ENCODE data around the gene PPP1R10. TPM values are rescaled to one million over a fixed set of nuclear protein-coding genes. Genes with fewer than 3 reads are reported as not detected.
A peak's percentile ranks its signal among the peaks of the same experiment; 100 is the strongest.
"Not testable (repeated sequence)": the region's sequence is repeated elsewhere in the genome, so short reads cannot be mapped to it uniquely, and the experiment has no call there.

PPP1R10 gene
- total and polyA plus RNA-seq, 2 of the 13 experiments (the other 11 are each of a cell fraction or from before 2014, with no cell fraction given), result 26.3 to 38.4 TPM

DNA sequence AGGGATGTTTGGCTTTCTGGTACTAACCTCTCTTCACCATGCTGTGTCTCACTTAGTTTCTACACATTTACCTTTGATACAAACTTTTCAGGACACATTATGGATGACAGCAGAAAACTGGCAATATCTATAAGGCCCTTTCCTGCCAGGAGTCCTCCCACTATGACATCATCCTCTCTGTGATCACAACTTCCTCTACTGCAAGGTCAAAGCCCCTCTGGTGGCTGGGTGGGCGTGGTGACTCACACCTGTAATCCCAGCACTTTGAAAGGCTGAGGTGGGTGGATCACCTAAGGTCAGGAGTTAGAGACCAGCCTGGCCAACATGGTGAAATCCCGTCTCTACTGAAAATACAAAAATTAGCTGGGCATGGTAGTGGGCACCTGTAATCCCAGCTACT, 49.3 kb upstream of the PPP1R10 start:
- CTCF ChIA-PET (ENCODE audit: low intra/inter-chr PET ratio, low total read pairs); H3K79me2 ChIP-seq (ENCODE audit: insufficient read depth, low read length); in situ Hi-C loops (cut with HindIII; ENCODE audit: extremely low pct_ligation_motif_present, low pct_unique_long_range_greater_than_20kb); intact Hi-C loops (cut with micrococcal nuclease; ENCODE audit: unreplicated experiment); H3K27ac ChIP-seq (ENCODE audit: extremely low read length, insufficient read depth, low read length); H3K9me3 ChIP-seq (ENCODE audit: low read length); H3K4me3 ChIP-seq (replicated peaks in 1 of 3; ENCODE audit: insufficient read depth in 1 of 3, low read depth in 2 of 3, low read length in 3 of 3); H3K4me2 ChIP-seq (ENCODE audit: low read depth, low read length); ATAC-seq; H3K27me3 ChIP-seq (ENCODE audit: control insufficient read depth in 1 of 2, insufficient read depth in 2 of 2, low read length in 2 of 2); H4K20me1 ChIP-seq (ENCODE audit: insufficient read depth, low read length); H3K9ac ChIP-seq (ENCODE audit: insufficient read depth, low read depth, low read length); POLR2A ChIA-PET; H2AFZ ChIP-seq (ENCODE audit: low read length); BruUV-seq (replicated peaks); FAIRE-seq: not testable (repeated sequence)
- WGBS (ENCODE audit: low lambda C conversion rate), result 81% methylated on average over 2 of the region's 2 CpGs
- peak; percentile 73 for DNase-seq (ENCODE audit: low spot score)
- Histone ChIP-seq H3K4me1 (ENCODE audit: insufficient read depth, low read length) (peaks cover 16% of the 10 kb centered on the region), H3K36me3 (replicated peaks in 1 of 2; ENCODE audit: control insufficient read depth in 1 of 2, insufficient read depth in 2 of 2, low read length in 2 of 2) (peaks cover 34 to 76% of the 10 kb centered on the region in 2 experiments)
- TF ChIP-seq MED1 (CRISPR knock-in tag; IDR thresholded peaks at IDR 0.05), result 0 out of 2 replicates have a peak, but pooled peaks have one; percentile 25
- peak; percentile 83 for TF ChIP-seq CREB1 (IDR thresholded peaks at IDR 0.05)
- peak; percentile 67; the same call in 1 of the 2 replicates for TF ChIP-seq CREB1 (CRISPR knock-in tag; IDR thresholded peaks at IDR 0.05)
- TF ChIP-seq THRA (CRISPR knock-in tag; IDR thresholded peaks at IDR 0.05; ENCODE audit: borderline replicate concordance), result 0 out of 2 replicates have a peak, but pooled peaks have one; percentile 15
- TF ChIP-seq, protein P1, sequence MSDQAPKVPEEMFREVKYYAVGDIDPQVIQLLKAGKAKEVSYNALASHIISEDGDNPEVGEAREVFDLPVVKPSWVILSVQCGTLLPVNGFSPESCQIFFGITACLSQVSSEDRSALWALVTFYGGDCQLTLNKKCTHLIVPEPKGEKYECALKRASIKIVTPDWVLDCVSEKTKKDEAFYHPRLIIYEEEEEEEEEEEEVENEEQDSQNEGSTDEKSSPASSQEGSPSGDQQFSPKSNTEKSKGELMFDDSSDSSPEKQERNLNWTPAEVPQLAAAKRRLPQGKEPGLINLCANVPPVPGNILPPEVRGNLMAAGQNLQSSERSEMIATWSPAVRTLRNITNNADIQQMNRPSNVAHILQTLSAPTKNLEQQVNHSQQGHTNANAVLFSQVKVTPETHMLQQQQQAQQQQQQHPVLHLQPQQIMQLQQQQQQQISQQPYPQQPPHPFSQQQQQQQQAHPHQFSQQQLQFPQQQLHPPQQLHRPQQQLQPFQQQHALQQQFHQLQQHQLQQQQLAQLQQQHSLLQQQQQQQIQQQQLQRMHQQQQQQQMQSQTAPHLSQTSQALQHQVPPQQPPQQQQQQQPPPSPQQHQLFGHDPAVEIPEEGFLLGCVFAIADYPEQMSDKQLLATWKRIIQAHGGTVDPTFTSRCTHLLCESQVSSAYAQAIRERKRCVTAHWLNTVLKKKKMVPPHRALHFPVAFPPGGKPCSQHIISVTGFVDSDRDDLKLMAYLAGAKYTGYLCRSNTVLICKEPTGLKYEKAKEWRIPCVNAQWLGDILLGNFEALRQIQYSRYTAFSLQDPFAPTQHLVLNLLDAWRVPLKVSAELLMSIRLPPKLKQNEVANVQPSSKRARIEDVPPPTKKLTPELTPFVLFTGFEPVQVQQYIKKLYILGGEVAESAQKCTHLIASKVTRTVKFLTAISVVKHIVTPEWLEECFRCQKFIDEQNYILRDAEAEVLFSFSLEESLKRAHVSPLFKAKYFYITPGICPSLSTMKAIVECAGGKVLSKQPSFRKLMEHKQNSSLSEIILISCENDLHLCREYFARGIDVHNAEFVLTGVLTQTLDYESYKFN (CRISPR knock-in tag; conservative IDR thresholded peaks at IDR 0.05), result 0 out of 2 replicates have a peak, but pooled peaks have one; percentile 37
- TF ChIP-seq ARID5B (CRISPR knock-in tag; IDR thresholded peaks at IDR 0.05), result peak; percentile 41; the same call in 1 of the 2 replicates
- TF ChIP-seq GABPB1 (CRISPR knock-in tag; IDR thresholded peaks at IDR 0.05), result peak; percentile 46
- peak; percentile 55; the same call in 1 of the 2 replicates for TF ChIP-seq ATF2 (CRISPR knock-in tag; IDR thresholded peaks at IDR 0.05)
